Esophagus squamous epithelium (tissue), 4 donors: Measurements from ENCODE around the gene KCND1.

Experiments used
- CTCF ChIP-seq, 6 experiments: fragments of 450-650 bp in 4 of 6; fragments of 200-600 bp in 2 of 6; sonication (generic) in 2 of 6; IDR thresholded peaks; one replicate each; pipeline ENCODE4 v1.5.1; 2016 to 2019; ENCODE audit warnings: antibody characterized with exemption in 6 of 6, mild to moderate bottlenecking in 4 of 6, moderate library complexity in 4 of 6
- POLR2A ChIP-seq, 4 donors: fragments of 450-650 bp; IDR thresholded peaks; one replicate each; pipeline ENCODE4 v1.6.1; 2017; ENCODE audit warnings: antibody characterized with exemption in 4 of 4, mild to moderate bottlenecking in 4 of 4, moderate library complexity in 3 of 4

- TF ChIP-seq POLR2A (IDR thresholded peaks at IDR 0.05) (no peak), CTCF (IDR thresholded peaks at IDR 0.05) (no peak)
Measured at GRCh38 chrX:49019050-49019449, 47.4 kb upstream of the KCND1 start.
